ENCODE data around the gene PRDM2.

PRDM2 gene

GRCh38 chr1:13737398-13737797 lies 37.4 kb downstream of the PRDM2 start:
- DNase-seq = no peak

GRCh38 chr1:13746342-13746741 lies 46.4 kb downstream of the PRDM2 start:
- DNase-seq = no peak

- peak; percentile 97 for DNase-seq
Measured at GRCh38 chr1:13748610-13749505, 48.9 kb downstream of the PRDM2 start.

GRCh38 chr1:13749543-13750341 lies 49.8 kb downstream of the PRDM2 start:
- no peak for DNase-seq

GRCh38 chr1:13751458-13751871 lies 51.5 kb downstream of the PRDM2 start:
- no peak for DNase-seq

GRCh38 chr1:13751985-13752384 lies 52.0 kb downstream of the PRDM2 start:
- DNase-seq = no peak

- no peak for DNase-seq
Measured at GRCh38 chr1:13752852-13753251, 52.9 kb downstream of the PRDM2 start.

- no peak for DNase-seq
Measured at GRCh38 chr1:13753636-13754402, 53.8 kb downstream of the PRDM2 start.

- DNase-seq = no peak
Measured at GRCh38 chr1:13754510-13755103, 54.6 kb downstream of the PRDM2 start.

GRCh38 chr1:13756557-13757315 lies 56.7 kb downstream of the PRDM2 start:
- no peak for DNase-seq

GRCh38 chr1:13757693-13758092 lies 57.7 kb downstream of the PRDM2 start:
- DNase-seq = no peak

- no peak for DNase-seq
Measured at GRCh38 chr1:13759072-13759471, 59.1 kb downstream of the PRDM2 start.

- no peak for DNase-seq
Measured at GRCh38 chr1:13760340-13760739, 60.4 kb downstream of the PRDM2 start.

GRCh38 chr1:13760921-13761320 lies 60.9 kb downstream of the PRDM2 start:
- DNase-seq = no peak

- no peak for DNase-seq
Measured at GRCh38 chr1:13761883-13762282, 61.9 kb downstream of the PRDM2 start.

- DNase-seq = no peak
Measured at GRCh38 chr1:13762642-13763041, 62.7 kb downstream of the PRDM2 start.

- no peak for DNase-seq
Measured at GRCh38 chr1:13763222-13763621, 63.2 kb downstream of the PRDM2 start.

GRCh38 chr1:13763991-13764390 lies 64.0 kb downstream of the PRDM2 start:
- DNase-seq = no peak

- DNase-seq = no peak
Measured at GRCh38 chr1:13764588-13765332, 64.8 kb downstream of the PRDM2 start.

GRCh38 chr1:13766592-13767564 lies 66.9 kb downstream of the PRDM2 start:
- DNase-seq = no peak
